Panc1 (cell line): ENCODE data around the gene CACNA1A. TPM values are rescaled to one million over a fixed set of nuclear protein-coding genes. Genes with fewer than 3 reads are reported as not detected.

Experiments used
- ATAC-seq: fragments of 200-7000 bp; cut with Tn5 transposase; 2 replicates; pipeline ENCODE4 v1.9.1; 2020; ENCODE audit warnings: mild to moderate bottlenecking, moderate library complexity
- BruUV-seq: library from RNA; stranded (reverse); fragments of 400-500 nt; replicated peaks from 2 replicates; lab custom pipeline; 2021; lab: Mats Ljungman, UMichigan
- CTCF ChIA-PET: fragments of 300-600 bp; sonication (Branson Sonifier 250); formaldehyde crosslinking; loops from one replicate; lab custom pipeline; 2022; ENCODE audit warnings: antibody characterized with exemption; lab: Charles Lee
- POLR2A ChIA-PET: fragments of 300-600 bp; sonication (Branson Sonifier 250); formaldehyde crosslinking; loops from one replicate; lab custom pipeline; 2022; ENCODE audit warnings: antibody characterized with exemption; lab: Charles Lee
- DNase-seq: peaks from one replicate; pipeline ENCODE4 v3.0.0-alpha.2; 2010; ENCODE audit warnings: low read depth, low spot score
- H3K27ac ChIP-seq: 2 replicates; pipeline ENCODE4 v1.5.1; 2011; ENCODE audit warnings: mild to moderate bottlenecking, low read length, inconsistent platforms
- H3K27me3 ChIP-seq: fragments of 200-500 bp; sonication (Bioruptor generic); 2 replicates; pipeline ENCODE4 v1.6.0; 2014; ENCODE audit warnings: low read length, inconsistent platforms; ENCODE audit not compliant: control insufficient read depth, insufficient read depth
- H3K36me3 ChIP-seq: fragments of 200-500 bp; sonication (Bioruptor generic); 2 replicates; pipeline ENCODE4 v1.5.1; 2014; ENCODE audit warnings: inconsistent platforms, mild to moderate bottlenecking, low read length, moderate library complexity; ENCODE audit not compliant: control insufficient read depth, insufficient read depth
- H3K4me1 ChIP-seq: 2 replicates; pipeline ENCODE4 v1.5.1; 2011; ENCODE audit warnings: inconsistent platforms, mild to moderate bottlenecking, low read length, moderate library complexity; ENCODE audit not compliant: control insufficient read depth, insufficient read depth
- H3K4me3 ChIP-seq, 2 experiments: 2 replicates each; pipeline ENCODE4 v1.5.1; 2011 to 2012; ENCODE audit warnings: low read depth in 2 of 2, low read length in 2 of 2, mild to moderate bottlenecking in 2 of 2, inconsistent platforms in 1 of 2, moderate library complexity in 1 of 2
- H3K9me3 ChIP-seq: fragments of 200-500 bp; sonication (Bioruptor generic); 2 replicates; pipeline ENCODE4 v1.5.1; 2014; ENCODE audit warnings: low read depth, mild to moderate bottlenecking, inconsistent platforms, low read length, moderate library complexity; ENCODE audit not compliant: control insufficient read depth, insufficient read depth
- POLR2AphosphoS5 ChIP-seq: IDR thresholded peaks from 2 replicates; pipeline ENCODE4 v1.6.1; 2012; ENCODE audit warnings: mild to moderate bottlenecking, low read depth, low read length, moderate library complexity
- REST ChIP-seq, 2 experiments: IDR thresholded peaks; 2 replicates each; pipeline ENCODE4 v1.6.1; 2011 to 2012; ENCODE audit warnings: low read depth in 2 of 2, control low read depth in 1 of 2, low read length in 1 of 2, mild to moderate bottlenecking in 1 of 2, moderate library complexity in 1 of 2; ENCODE audit not compliant: insufficient read depth in 1 of 2
- SIN3A ChIP-seq: IDR thresholded peaks from 2 replicates; pipeline ENCODE4 v1.6.1; 2012; ENCODE audit warnings: low read depth, mild to moderate bottlenecking, low read length, moderate library complexity, borderline replicate concordance; ENCODE audit not compliant: insufficient read depth
- TCF7L2 ChIP-seq: IDR thresholded peaks from 2 replicates; pipeline ENCODE4 v1.6.1; 2011; ENCODE audit warnings: mild to moderate bottlenecking, low read depth, low read length, inconsistent platforms
- in situ Hi-C: cut with HindIII; loops from 2 replicates; pipeline ENCODE4 v1.10.0; 2016; ENCODE audit warnings: low sequenced_read_pairs, low pct_unique_long_range_greater_than_20kb
- intact Hi-C: fragments of 100-400 bp; cut with micrococcal nuclease; formaldehyde crosslinking; loops from one replicate; pipeline ENCODE4 v1.10.0; 2022; ENCODE audit not compliant: unreplicated experiment
- total RNA-seq: library from RNA; stranded (reverse); gene quantifications from one replicate; pipeline ENCODE4 v1.2.1, GENCODE V29; 2021; ENCODE audit not compliant: unreplicated experiment
- TF ChIP-seq, protein P1 (sequence below): fragments of 450-650 bp; IDR thresholded peaks from 2 replicates; pipeline ENCODE4 v1.5.1; 2017; ENCODE audit warnings: mild to moderate bottlenecking

CACNA1A gene
- total RNA-seq, 1 experiment from 2014 or later = 0.51 TPM

DNA sequence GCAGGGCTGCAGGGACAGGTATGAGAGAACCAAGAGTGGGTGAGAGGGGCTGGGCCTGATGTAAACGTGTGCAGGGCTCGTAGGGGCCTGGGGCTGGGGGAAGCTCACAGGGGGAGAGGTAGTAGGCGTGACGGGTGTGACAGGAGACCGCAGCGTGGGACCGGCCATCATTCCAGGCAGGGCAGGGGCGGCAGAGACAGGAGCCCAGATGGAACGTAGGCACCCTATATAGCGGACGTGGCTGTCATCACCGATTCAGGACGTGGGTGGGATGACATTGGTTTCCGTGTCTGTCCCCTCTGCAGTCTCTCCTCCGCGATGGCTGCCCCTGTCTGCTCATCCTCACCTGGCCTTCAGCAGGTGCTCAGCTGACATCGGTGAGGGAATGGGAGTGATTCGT lies 307.6 kb downstream of the CACNA1A start:
- ChIA-PET CTCF (no interaction called here), POLR2A (interaction anchor here (0.6 kb wide), 1 partner anchor 35 kb away, joined by 3 read pairs; no protein-coding TSS in a partner anchor)
- no TSS peak for BruUV-seq
- Histone ChIP-seq H3K4me1 (no peaks in the 10 kb centered on the region), H3K9me3 (no peaks in the 10 kb centered on the region), H3K27me3 (no peaks in the 10 kb centered on the region), H3K36me3 (no peaks in the 10 kb centered on the region), H3K4me3 (no peak overlapping the region), H3K27ac (no peak overlapping the region)
- TF ChIP-seq SIN3A (no peak), TCF7L2 (no peak), REST (IDR thresholded peaks at IDR 0.05; ENCODE audit: insufficient read depth in 1 of 2, low read depth in 2 of 2, low read length in 1 of 2) (no peak), POLR2AphosphoS5 (no peak)
- TF ChIP-seq, protein P1, sequence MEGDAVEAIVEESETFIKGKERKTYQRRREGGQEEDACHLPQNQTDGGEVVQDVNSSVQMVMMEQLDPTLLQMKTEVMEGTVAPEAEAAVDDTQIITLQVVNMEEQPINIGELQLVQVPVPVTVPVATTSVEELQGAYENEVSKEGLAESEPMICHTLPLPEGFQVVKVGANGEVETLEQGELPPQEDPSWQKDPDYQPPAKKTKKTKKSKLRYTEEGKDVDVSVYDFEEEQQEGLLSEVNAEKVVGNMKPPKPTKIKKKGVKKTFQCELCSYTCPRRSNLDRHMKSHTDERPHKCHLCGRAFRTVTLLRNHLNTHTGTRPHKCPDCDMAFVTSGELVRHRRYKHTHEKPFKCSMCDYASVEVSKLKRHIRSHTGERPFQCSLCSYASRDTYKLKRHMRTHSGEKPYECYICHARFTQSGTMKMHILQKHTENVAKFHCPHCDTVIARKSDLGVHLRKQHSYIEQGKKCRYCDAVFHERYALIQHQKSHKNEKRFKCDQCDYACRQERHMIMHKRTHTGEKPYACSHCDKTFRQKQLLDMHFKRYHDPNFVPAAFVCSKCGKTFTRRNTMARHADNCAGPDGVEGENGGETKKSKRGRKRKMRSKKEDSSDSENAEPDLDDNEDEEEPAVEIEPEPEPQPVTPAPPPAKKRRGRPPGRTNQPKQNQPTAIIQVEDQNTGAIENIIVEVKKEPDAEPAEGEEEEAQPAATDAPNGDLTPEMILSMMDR = no peak
- DNase-seq (no peak), ATAC-seq (no peak)
- intact Hi-C loops = no loop called here
- in situ Hi-C loops = no loop called here

- DNase-seq (no peak), ATAC-seq (no peak)
- no peaks in the 10 kb centered on the region for H3K9me3 ChIP-seq
- ChIA-PET CTCF (no interaction called here), POLR2A (no interaction called here)
- TF ChIP-seq SIN3A (no peak), POLR2AphosphoS5 (no peak), TCF7L2 (no peak), REST (IDR thresholded peaks at IDR 0.05; ENCODE audit: insufficient read depth in 1 of 2, low read depth in 2 of 2, low read length in 1 of 2) (no peak)
- TF ChIP-seq, protein P1 = no peak
- in situ Hi-C loops (no loop called here), intact Hi-C loops (no loop called here)
- no peaks in the 10 kb centered on the region for H3K36me3 ChIP-seq
- no peak overlapping the region for H3K27ac ChIP-seq
- no peaks in the 10 kb centered on the region for H3K27me3 ChIP-seq
- BruUV-seq = no TSS peak
- no peak overlapping the region for H3K4me3 ChIP-seq
- H3K4me1 ChIP-seq = no peaks in the 10 kb centered on the region
Observed at GRCh38 chr19:13195678-13196077, 310.6 kb downstream of the CACNA1A start.
